Umbilical cord (tissue), 2 donors: ENCODE results near the gene CCL19. TPM values are rescaled to one million over a fixed set of nuclear protein-coding genes. Genes with fewer than 3 reads are reported as not detected.
A peak's percentile ranks its signal among the peaks of the same experiment; 100 is the strongest.
"Not testable (repeated sequence)": the region's sequence is repeated elsewhere in the genome, so short reads cannot be mapped to it uniquely, and the experiment has no call there.

Experiments
- DNase-seq: peaks from one replicate; pipeline ENCODE4 v3.0.0-alpha.2; 2015; ENCODE audit warnings: low spot score
- total RNA-seq: library from RNA; depleted of rRNA; stranded (reverse); fragments of >200 nt; gene quantifications from one replicate; pipeline ENCODE4 v1.2.3, GENCODE V29; 2014; ENCODE audit warnings: low replicate concordance; ENCODE audit not compliant: insufficient read depth

CCL19 gene
- total RNA-seq: not detected

DNA sequence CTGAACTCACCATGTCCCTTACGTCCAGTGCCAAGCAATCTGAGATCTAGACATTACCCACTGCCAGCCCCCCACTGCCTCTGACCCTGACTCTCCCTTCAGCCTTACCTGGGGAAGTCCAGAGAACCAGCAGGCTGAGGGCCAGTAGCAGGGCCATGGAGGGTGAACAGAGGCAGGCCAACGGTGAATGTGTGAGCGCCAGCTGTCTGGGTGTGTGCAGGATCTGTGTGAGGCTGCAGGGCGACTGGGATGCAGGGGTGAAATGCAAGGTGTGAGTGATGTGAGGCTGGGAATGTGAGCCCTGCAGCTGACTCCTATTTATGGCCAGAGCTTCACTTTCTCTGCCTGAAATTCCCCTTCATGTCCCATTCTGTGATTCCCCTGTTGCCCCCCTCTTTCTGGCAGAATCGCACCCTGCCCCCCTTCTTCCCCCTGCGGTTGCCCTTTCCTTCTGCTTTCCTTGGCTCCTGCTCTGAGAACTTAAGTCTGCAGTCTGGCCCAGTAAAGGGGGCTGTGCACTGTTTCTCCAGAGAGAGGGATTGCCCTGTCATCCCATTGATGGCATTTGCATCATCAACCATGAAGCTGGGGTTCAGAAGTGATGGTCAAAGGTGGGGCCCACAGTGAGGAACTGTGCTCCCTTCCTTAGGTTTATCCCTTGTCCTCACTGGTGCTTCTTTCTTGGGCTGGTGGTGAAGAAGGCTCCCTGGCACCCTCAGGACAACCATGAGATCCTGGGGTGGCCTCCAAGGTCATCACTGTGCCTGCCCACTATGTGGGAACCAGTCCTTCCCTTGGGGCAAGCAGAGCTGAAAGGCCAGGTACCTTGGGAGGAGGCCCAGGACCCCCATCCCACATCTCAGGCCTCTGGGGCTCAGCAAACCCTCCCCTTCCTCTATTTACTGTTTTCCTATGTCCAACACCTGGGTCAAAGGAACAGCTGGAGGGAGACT lies at the start of gene CCL19:
Gene CCL19 (minus strand): TSS at position 294 of the 953 bp plus-strand sequence. CDS start 137 bp downstream, at position 157.
- no peak for DNase-seq

GRCh38 chr9:34740176-34740575 lies 49.1 kb upstream of the CCL19 start:
- not testable (repeated sequence) for DNase-seq

DNA sequence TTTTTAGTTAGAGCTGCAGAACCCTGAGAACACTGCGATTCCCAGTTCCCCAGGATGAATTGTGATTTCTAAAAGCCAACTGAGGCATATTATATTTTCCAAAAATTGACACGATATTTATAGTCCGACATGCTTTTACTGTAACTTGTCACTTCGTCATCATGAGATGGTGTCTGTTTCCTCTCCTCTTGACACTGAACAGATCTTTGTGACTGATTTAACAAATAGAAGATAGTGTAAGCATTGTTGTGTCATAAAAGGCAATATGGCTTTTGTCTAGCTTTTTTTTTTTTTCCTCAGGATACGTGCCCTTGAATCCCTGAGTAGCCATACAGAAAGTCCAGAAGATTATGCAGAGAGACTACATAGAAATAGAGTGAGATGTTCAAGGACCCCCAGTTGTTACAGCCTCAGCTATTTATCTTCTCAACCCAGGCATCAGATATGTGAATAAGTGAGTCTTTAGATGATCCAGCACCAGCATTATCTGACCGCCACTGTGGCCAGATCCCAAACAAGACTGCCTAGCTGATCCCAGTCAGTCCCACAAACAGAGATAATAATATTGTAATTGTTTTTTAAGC lies 46.7 kb upstream of the CCL19 start:
- no peak for DNase-seq

GRCh38 chr9:34734720-34735119 lies 43.6 kb upstream of the CCL19 start:
- DNase-seq: no peak

DNA sequence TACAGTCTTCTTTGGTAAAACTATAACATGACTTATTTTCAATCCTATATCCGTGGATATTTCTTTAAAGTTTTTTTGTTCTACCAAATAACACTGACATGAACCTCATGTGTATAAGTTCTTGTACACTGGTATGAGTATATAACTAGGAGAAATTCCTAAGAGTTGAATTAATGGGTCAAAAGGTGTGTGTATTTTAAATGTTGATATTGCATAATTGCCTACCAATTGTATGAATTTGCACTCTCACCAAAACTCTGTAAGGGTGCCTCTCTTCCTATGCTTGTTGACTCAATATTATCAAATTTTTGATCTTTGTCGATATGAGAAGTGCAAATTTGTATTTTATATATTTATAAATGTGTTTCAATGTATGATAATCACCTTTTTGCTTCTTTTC lies 41.8 kb upstream of the CCL19 start:
- no peak for DNase-seq

- DNase-seq: no peak
Observed at GRCh38 chr9:34732478-34732877, 41.4 kb upstream of the CCL19 start.

- DNase-seq: no peak
Observed at GRCh38 chr9:34723141-34723540, 32.1 kb upstream of the CCL19 start.

GRCh38 chr9:34719769-34720025 lies 28.6 kb upstream of the CCL19 start:
- not testable (repeated sequence) for DNase-seq

- DNase-seq: no peak
Observed at GRCh38 chr9:34719021-34719768, 28.1 kb upstream of the CCL19 start.

- DNase-seq: no peak
Observed at GRCh38 chr9:34717996-34718614, 27.0 kb upstream of the CCL19 start.

- no peak for DNase-seq
Observed at GRCh38 chr9:34716711-34717110, 25.6 kb upstream of the CCL19 start.

DNA sequence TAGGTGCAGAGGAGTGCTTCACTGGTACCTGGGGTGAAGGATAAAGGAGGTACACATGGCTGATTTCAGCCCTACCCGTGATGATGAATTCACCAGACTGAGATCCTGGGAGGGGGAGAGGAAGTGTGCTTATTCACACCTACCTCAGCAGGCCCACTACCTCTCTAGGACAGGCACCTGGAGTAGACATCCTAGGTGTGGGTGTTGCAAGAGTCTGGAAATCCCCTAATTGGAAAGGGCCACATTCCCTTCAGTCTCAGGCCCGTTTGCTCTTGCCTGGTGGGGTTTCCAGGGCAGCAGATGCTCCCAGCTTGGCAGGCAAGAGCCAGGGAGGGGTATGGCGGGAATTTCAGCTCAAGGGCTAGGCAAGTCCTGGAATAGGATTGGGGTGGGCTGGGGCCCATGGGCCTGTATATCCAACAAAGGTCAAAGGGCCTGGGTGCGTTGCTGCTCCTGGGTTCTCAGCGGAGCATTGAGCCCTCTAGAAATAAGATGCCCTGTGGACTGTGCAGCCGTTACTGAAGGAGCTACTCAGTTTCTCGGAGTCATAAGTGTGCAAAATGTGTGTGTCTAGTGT lies 24.7 kb upstream of the CCL19 start:
- DNase-seq: no peak

DNA sequence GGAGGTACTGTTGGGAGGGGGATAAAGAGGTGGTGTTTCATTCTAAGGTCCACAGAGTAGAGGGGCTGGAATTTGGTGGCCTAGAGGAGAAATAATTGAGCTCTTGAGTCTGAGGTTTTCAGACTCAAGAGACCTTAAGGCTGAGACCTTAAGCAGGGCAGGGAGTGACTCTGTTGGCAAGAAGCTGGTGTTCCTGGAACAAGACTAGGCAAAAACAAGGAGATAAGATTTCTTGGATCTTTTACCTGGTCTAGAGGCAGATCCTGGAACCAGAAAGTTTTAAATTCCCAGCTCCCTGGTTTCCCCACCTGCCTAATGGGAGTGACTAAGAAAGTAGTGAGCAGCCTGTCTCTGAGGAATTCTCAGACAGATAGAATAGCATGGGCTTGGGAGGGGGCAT lies 22.9 kb upstream of the CCL19 start:
- DNase-seq: no peak

GRCh38 chr9:34712140-34712539 lies 21.1 kb upstream of the CCL19 start:
- DNase-seq: no peak

GRCh38 chr9:34710023-34710422 lies 18.9 kb upstream of the CCL19 start, which contains the start of gene CCL21:
TSS of gene CCL21 (minus strand) at chr9:34710136. CDS start at chr9:34710066, 70 bp downstream.
- DNase-seq: peak; percentile 31

GRCh38 chr9:34709196-34709978 lies 18.3 kb upstream of the CCL19 start:
- no peak for DNase-seq

DNA sequence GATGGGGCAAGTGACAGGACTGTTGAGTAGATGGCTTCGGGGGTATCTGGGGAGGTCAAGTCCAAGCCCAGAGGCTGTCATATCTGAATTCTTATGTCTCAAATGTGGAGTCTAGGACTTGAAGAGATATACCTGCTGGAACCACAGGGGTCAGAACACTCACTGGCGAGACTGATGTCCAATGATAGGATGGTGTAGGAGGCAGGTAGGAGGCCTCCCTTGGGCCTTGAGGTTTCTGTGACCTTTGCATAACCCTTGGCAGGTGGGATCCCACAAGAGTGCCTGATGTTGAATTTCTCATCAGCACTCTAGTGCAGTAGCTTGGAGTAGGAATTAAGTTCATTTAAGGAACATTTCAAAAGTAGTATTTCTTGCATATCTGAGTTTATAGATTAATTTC lies 16.1 kb upstream of the CCL19 start:
- DNase-seq: no peak

DNA sequence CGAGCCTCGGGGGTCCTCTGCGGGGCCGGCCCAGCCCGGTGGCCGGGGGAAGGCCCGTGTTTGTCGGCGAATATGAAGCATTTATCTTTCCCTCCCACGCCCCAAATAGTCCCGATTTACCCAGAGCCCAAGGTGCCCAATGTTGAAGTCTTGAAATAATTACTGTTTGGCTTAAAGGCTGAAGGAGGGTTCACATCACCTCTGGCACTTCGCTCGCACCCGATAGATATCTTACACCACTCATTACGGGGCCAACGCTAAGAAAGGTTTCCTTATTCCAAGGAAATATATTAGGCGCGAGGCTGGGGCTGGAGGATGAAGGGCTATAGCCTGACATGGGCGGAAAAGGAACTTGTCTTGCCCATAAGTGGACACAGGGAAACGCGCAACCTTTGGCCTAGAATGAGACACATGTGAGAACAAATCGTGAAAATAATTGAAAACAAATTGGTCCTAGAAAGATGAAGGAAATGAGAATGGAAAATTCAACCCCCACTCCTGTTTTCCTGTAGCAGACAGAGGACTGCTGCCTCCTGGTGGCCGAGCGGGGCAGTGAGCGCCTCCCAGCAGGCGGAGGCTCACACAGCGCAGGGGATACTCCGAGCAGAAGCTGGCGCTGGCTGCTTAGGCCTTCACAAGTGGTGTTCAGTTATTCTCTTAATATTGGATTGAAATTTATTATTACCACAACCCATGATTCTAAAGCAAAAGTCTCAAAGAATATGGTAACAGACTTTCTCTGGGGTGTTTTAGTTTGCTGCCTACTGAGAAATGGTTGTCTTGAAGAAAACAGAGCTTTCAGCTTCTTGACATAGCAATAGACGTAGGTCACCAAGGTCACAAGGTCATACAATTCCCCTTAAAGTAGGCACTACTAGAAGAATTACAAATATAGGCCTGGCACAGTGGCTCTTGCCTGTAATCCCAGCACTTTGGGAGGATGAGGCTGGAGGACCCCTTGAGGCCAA lies 11.0 kb upstream of the CCL19 start:
- DNase-seq: peak; percentile 79

DNA sequence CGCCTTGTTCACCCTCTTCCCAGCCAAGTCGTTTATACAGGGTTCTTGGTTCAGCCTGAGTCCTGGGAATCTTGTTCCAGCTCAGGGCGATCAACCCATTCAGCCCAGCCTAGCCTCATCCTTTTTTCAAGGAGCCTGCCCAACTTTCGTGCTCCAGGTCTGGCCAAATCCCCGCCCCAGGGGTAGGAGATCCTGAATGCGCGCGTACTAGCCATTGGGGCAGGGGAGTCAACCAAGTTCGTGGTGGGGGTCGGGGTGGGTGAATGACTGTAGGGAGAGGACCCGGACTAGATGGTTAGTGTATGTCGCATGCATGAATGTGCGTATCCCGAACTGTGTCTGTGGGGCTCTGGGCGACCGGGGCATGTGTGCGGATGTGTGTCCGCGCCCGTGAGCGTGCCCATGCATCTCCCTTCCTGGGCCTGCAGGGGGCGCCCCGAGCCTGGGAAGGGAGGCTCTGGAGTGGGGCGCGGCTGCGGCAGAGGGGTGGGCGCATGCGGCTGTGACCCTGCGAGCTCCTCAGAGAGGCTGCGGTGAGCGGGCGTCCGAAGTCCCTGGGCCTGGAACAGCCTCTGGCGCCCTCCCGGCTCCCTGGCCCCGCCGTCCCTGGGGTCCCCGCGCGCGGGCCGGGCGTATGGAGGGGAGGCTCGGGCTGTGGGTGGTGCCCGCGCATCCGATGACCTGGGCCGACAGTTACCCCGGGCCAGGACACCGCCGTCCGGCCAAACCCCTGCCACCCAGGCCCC lies 10.1 kb upstream of the CCL19 start:
- DNase-seq: peak; percentile 72
